CD4-positive, alpha-beta T cell (primary cell): ENCODE measurements around the gene HMGA1. TPM values are rescaled to one million over a fixed set of nuclear protein-coding genes. Genes with fewer than 3 reads are reported as not detected.
A peak's percentile ranks its signal among the peaks of the same experiment; 100 is the strongest.

Experiments
- ATAC-seq: fragments of 200-7000 bp; cut with Tn5 transposase; one replicate; pipeline ENCODE4 v1.10.0; 2022; ENCODE audit warnings: mild to moderate bottlenecking; ENCODE audit not compliant: poor library complexity
- CTCF ChIA-PET: fragments of 350-600 bp; sonication (Branson Sonifier 250); formaldehyde crosslinking; loops from one replicate; lab custom pipeline; 2021; ENCODE audit warnings: antibody characterized with exemption, inconsistent platforms; lab: Charles Lee
- POLR2A ChIA-PET: fragments of 350-600 bp; sonication (Branson Sonifier 250); formaldehyde crosslinking; loops from one replicate; lab custom pipeline; 2021; ENCODE audit warnings: antibody characterized with exemption, inconsistent platforms; lab: Charles Lee
- DNase-seq, 14 experiments: peaks; one replicate each; pipeline ENCODE4 v3.0.0-alpha.2; 2013 to 2020; ENCODE audit warnings: mixed read lengths in 2 of 14
- H3K27ac ChIP-seq, 2 donors: one replicate each; pipeline versions ENCODE4 v1.5.1 to v1.7.0; 2013; ENCODE audit warnings: low read length in 2 of 2, low read depth in 1 of 2, mild to moderate bottlenecking in 1 of 2
- H3K27me3 ChIP-seq, 2 experiments: 1 replicate in 1 of 2; 2 replicates in 1 of 2; pipeline versions ENCODE4 v1.6.1 to v1.7.0; 2013; ENCODE audit warnings: low read length in 2 of 2, control low read depth in 1 of 2, mild to moderate bottlenecking in 1 of 2, moderate library complexity in 1 of 2; ENCODE audit not compliant: insufficient read depth in 2 of 2, control insufficient read depth in 1 of 2
- H3K36me3 ChIP-seq: one replicate; pipeline ENCODE4 v1.6.1; 2013; ENCODE audit warnings: low read length, control low read depth; ENCODE audit not compliant: insufficient read depth
- H3K4me1 ChIP-seq: one replicate; pipeline ENCODE4 v1.6.1; 2013; ENCODE audit warnings: low read length, control low read depth; ENCODE audit not compliant: insufficient read depth
- H3K4me3 ChIP-seq: one replicate; pipeline ENCODE4 v1.5.1; 2013; ENCODE audit warnings: mild to moderate bottlenecking, low read length, moderate library complexity
- H3K9me3 ChIP-seq, 2 experiments: 1 replicate in 1 of 2; 2 replicates in 1 of 2; pipeline versions ENCODE4 v1.6.1 to v1.7.0; 2013; ENCODE audit warnings: low read length in 2 of 2, mild to moderate bottlenecking in 2 of 2, control low read depth in 1 of 2, moderate library complexity in 1 of 2; ENCODE audit not compliant: control insufficient read depth in 1 of 2, insufficient read depth in 1 of 2
- H3K27ac Mint-ChIP-seq: one replicate; pipeline ENCODE4 v1.8.0; 2020; ENCODE audit warnings: mixed read lengths
- H3K27me3 Mint-ChIP-seq: one replicate; pipeline ENCODE4 v1.8.0; 2021; ENCODE audit warnings: mixed read lengths
- H3K36me3 Mint-ChIP-seq: one replicate; pipeline ENCODE4 v1.8.0; 2021; ENCODE audit warnings: low read depth, mixed read lengths
- H3K4me1 Mint-ChIP-seq: one replicate; pipeline ENCODE4 v1.8.0; 2021; ENCODE audit warnings: low read depth, mixed read lengths
- H3K4me3 Mint-ChIP-seq: one replicate; pipeline ENCODE4 v1.8.0; 2020; ENCODE audit warnings: mild to moderate bottlenecking, mixed read lengths
- H3K9me3 Mint-ChIP-seq: one replicate; pipeline ENCODE4 v1.8.0; 2020; ENCODE audit warnings: mixed read lengths
- intact Hi-C, 2 experiments: fragments of 100-400 bp; cut with DNase I in 1 of 2; cut with micrococcal nuclease in 1 of 2; formaldehyde crosslinking; loops; one replicate each; pipeline versions ENCODE4 v1.15.1 to v1.9.0; 2023 to 2025; cut with DNase I, micrococcal nuclease
- total RNA-seq, 174 experiments: library from RNA in 2 of 174; stranded (reverse) in 2 of 174; gene quantifications; one replicate each; pipeline ENCODE4 v1.2.3 and lab custom pipeline; 2021 to 2026
- TF ChIP-seq, protein P1 (sequence below): fragments of 200-600 bp; IDR thresholded peaks from one replicate; pipeline ENCODE4 v1.8.0; 2022; ENCODE audit warnings: antibody characterized with exemption, mild to moderate bottlenecking

HMGA1 gene
- total RNA-seq, 2 experiments from 2014 or later, result 102 to 107 TPM

DNA sequence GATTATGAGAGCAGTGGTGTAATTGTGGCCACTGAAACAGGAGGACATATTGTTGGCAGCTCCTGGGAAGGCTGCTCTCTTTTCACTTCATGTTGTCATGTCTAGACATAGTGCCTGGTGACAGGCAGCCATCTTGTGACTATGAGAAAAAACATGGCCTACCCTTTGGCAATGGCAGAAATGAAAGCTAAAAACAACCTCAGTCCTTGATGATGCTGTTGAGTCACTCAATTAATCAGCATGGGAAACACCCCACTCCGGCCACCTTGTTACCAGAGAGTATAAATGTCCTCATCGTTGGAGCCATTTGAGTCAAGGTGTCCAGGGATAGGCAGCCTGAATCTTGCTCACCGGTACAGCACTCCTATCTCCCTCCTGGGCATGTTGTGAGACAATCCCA is 31.2 kb upstream of the HMGA1 start:
- no peak overlapping the region for H3K27ac Mint-ChIP-seq
- intact Hi-C loops, result no loop called here
- Histone ChIP-seq H3K36me3 (no peaks in the 10 kb centered on the region), H3K27ac (no peak overlapping the region), H3K4me1 (peaks cover 10% of the 10 kb centered on the region), H3K4me3 (no peak overlapping the region), H3K27me3 (no peaks in the 10 kb centered on the region), H3K9me3 (no peaks in the 10 kb centered on the region)
- ATAC-seq (no peak), DNase-seq (peak in 2 of 14 experiments; percentile 31 to 44)
- CTCF ChIA-PET, result interaction anchor here (1.2 to 1.5 kb wide), 2 partner anchors 9 kb away, joined by 3 to 4 read pairs; no protein-coding TSS in a partner anchor
- no peaks in the 10 kb centered on the region for H3K9me3 Mint-ChIP-seq
- H3K4me1 Mint-ChIP-seq, result peaks cover 5% of the 10 kb centered on the region
- H3K4me3 Mint-ChIP-seq, result no peak overlapping the region
- H3K27me3 Mint-ChIP-seq, result no peaks in the 10 kb centered on the region
- POLR2A ChIA-PET, result interaction anchor here (0.9 to 1.6 kb wide), 2 partner anchors 18 to 31 kb away, joined by 3 read pairs; partner anchors contain the start of gene HMGA1
- no peaks in the 10 kb centered on the region for H3K36me3 Mint-ChIP-seq
- TF ChIP-seq, protein P1, sequence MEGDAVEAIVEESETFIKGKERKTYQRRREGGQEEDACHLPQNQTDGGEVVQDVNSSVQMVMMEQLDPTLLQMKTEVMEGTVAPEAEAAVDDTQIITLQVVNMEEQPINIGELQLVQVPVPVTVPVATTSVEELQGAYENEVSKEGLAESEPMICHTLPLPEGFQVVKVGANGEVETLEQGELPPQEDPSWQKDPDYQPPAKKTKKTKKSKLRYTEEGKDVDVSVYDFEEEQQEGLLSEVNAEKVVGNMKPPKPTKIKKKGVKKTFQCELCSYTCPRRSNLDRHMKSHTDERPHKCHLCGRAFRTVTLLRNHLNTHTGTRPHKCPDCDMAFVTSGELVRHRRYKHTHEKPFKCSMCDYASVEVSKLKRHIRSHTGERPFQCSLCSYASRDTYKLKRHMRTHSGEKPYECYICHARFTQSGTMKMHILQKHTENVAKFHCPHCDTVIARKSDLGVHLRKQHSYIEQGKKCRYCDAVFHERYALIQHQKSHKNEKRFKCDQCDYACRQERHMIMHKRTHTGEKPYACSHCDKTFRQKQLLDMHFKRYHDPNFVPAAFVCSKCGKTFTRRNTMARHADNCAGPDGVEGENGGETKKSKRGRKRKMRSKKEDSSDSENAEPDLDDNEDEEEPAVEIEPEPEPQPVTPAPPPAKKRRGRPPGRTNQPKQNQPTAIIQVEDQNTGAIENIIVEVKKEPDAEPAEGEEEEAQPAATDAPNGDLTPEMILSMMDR, result no peak

DNA sequence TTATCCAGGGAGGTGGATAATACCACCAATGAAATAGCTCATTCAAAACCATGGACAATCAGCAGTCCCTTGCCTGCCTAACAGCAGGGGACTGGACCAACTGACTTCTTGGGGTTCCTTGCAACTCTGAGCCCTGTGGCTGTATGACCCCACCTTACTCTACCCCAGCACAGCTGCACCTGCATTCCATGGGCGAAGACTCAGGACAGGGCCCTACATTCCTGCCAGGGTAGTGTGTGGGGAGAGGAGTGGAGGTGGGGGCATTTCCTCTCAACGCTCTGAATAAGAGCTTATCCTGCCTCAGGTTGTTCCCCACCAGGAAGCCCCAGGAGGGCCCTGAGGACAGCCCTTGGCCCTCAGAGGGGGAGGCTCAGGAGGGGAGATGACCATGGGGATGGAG is 30.8 kb upstream of the HMGA1 start:
- H3K27me3 ChIP-seq, result no peaks in the 10 kb centered on the region
- no peaks in the 10 kb centered on the region for H3K36me3 ChIP-seq
- no peak for ATAC-seq
- DNase-seq, result no peak
- Mint-ChIP-seq H3K4me3 (no peak overlapping the region), H3K4me1 (peaks cover 5% of the 10 kb centered on the region), H3K36me3 (no peaks in the 10 kb centered on the region), H3K9me3 (no peaks in the 10 kb centered on the region), H3K27ac (no peak overlapping the region), H3K27me3 (no peaks in the 10 kb centered on the region)
- CTCF ChIA-PET, result interaction anchor here (1.5 kb wide), 1 partner anchor 10 kb away, joined by 4 read pairs; no protein-coding TSS in a partner anchor
- H3K4me1 ChIP-seq, result peaks cover 10% of the 10 kb centered on the region
- H3K9me3 ChIP-seq, result no peaks in the 10 kb centered on the region
- TF ChIP-seq, protein P1, result no peak
- no peak overlapping the region for H3K27ac ChIP-seq
- H3K4me3 ChIP-seq, result no peak overlapping the region
- POLR2A ChIA-PET, result interaction anchor here (0.9 to 1.6 kb wide), 2 partner anchors 18 to 31 kb away, joined by 3 read pairs; partner anchors contain the start of gene HMGA1
- intact Hi-C loops, result no loop called here

DNA sequence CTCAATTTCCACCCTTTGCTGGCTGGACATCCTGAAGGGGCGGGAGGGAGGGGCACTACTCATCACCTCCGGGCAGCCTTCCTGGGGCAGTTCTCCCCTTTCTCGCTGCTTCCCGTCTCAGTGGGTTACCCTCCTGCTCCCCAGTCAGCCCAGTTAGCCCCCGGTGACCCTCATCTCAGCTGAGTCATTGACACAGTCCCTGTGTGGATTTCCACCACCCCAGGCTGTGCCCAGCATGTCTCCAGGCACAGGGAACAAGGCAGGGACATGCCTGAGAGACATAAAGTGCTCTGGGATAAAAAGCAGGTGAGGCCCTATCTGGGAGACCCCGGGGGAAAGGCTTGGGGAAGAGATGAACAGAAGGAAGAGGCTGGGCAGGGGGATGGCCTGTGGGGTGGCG is 29.9 kb upstream of the HMGA1 start:
- H3K9me3 ChIP-seq, result no peaks in the 10 kb centered on the region
- H3K4me3 Mint-ChIP-seq, result no peak overlapping the region
- no peaks in the 10 kb centered on the region for H3K27me3 Mint-ChIP-seq
- H3K4me1 ChIP-seq, result peaks cover 10% of the 10 kb centered on the region
- no peaks in the 10 kb centered on the region for H3K36me3 Mint-ChIP-seq
- ATAC-seq (no peak), DNase-seq (no peak)
- H3K4me1 Mint-ChIP-seq, result peaks cover 5% of the 10 kb centered on the region
- no peak overlapping the region for H3K27ac Mint-ChIP-seq
- H3K9me3 Mint-ChIP-seq, result no peaks in the 10 kb centered on the region
- ChIA-PET POLR2A (interaction anchor here (1.1 to 1.6 kb wide), 2 partner anchors 30 kb away, joined by 3 to 4 read pairs; partner anchors contain the start of gene HMGA1), CTCF (interaction anchor here (1.5 kb wide), 1 partner anchor 11 kb away, joined by 4 read pairs; no protein-coding TSS in a partner anchor)
- no peak overlapping the region for H3K4me3 ChIP-seq
- no peaks in the 10 kb centered on the region for H3K27me3 ChIP-seq
- intact Hi-C loops, result no loop called here
- TF ChIP-seq, protein P1, result no peak
- no peak overlapping the region for H3K27ac ChIP-seq
- no peaks in the 10 kb centered on the region for H3K36me3 ChIP-seq
